Measurements from ENCODE around the gene GPC5.

GPC5 gene

DNA sequence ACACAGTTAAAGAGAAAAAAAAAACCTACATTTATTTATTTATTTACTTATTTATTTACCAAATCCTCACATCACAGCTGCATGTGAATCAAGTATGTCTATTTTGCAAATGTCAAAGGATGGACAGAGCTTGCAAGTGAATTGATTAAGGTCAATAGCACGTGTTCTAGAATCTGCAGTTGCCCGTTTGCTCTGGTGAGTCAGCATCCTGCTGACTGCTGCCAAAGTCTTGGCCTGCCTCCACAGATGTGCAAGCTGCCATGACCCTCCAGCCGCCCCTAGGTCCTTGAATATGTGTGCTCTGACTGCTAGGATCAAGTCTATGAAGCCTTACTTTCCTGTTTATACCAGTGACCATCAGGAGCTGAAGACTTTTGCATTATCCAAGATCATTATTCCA, 320.6 kb downstream of the GPC5 start:
- no peak for TF ChIP-seq TEAD4 (IDR thresholded peaks at IDR 0.05)
- TF ChIP-seq ZBTB7A (IDR thresholded peaks at IDR 0.05; ENCODE audit: low read depth), result no peak
- TF ChIP-seq, protein P1, sequence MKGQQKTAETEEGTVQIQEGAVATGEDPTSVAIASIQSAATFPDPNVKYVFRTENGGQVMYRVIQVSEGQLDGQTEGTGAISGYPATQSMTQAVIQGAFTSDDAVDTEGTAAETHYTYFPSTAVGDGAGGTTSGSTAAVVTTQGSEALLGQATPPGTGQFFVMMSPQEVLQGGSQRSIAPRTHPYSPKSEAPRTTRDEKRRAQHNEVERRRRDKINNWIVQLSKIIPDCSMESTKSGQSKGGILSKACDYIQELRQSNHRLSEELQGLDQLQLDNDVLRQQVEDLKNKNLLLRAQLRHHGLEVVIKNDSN (IDR thresholded peaks at IDR 0.05), result no peak

DNA sequence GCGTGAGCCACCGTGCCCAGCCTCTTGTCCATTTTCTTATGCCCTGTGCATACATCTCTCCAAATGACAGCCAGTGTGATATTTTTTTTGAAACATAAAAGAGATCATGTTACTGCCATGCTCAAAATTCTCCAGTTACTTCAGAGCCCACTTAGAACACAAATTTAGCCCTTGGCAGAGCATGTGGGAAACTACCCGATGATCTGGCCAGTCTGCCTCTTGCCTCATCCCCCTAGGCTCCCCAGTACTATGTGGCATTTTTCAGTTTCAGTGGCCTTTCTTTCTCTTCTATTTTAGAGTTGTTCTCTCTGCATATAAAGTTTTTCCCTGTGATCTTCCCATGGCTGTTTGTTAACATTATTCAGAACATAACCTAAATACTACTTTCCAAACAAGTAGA, 323.0 kb downstream of the GPC5 start:
- TF ChIP-seq TEAD4 (IDR thresholded peaks at IDR 0.05) (no peak), FOXM1 (IDR thresholded peaks at IDR 0.05; ENCODE audit: borderline replicate concordance, low read depth) (no peak), CEBPB (IDR thresholded peaks at IDR 0.05) (no peak), EGR1 (IDR thresholded peaks at IDR 0.05) (no peak)
- TF ChIP-seq, protein P1 (IDR thresholded peaks at IDR 0.05), result no peak

DNA sequence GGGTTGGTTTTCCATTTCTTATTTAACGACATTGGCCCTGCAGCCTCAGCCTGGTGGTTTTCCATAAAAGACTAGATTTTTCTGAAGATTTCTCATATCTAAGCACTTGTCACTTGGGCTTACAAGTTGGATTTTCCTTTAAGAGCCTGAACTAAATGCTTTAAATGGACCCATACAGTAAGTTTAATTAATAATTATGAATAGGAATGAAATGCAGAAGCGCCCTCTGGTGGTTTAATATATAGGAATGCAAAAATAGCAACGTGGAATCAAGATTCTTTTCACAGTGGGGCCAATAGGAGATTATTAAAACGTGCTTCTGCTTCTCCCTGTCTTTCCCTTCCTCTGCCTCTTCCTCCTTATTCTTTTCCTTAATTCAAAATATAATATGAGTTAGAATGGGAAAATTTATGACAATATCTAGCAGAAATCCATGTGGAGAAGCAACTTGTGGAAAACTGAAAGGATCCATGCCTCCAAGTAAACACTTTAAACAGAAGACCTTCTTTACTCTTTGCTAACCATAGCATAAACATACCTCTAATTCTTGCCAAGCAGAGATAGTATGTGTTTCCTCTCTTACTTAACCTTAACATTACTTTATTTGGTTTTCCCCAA, 324.0 kb downstream of the GPC5 start:
- TF ChIP-seq TAF1 (IDR thresholded peaks at IDR 0.05; ENCODE audit: low read depth), result no peak
- TF ChIP-seq RAD21 (IDR thresholded peaks at IDR 0.05; ENCODE audit: low read depth), result peak; percentile 52

DNA sequence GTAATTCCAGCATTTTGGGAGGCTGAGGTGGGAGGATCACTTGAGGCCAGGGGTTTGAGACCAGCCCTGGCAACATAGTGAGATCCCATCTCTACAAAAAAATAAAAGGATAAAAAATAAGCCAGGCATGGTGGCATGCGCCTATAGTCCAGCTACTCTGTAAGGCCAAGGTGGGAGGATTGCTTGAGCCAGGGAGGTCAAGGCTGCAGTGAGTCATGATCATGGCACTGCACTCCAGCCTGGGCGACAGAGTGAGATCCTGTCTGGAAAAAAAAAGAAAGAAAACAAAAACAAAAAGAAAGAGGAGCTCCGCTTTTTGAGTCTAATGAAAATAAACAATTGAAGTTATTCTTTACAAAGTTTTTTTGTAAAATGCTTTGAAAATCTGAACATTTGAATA, 326.2 kb downstream of the GPC5 start:
- TF ChIP-seq, protein P1 (IDR thresholded peaks at IDR 0.05), result no peak
- TF ChIP-seq NFIC (IDR thresholded peaks at IDR 0.05) (no peak), TEAD4 (IDR thresholded peaks at IDR 0.05) (no peak), CREB1 (IDR thresholded peaks at IDR 0.05; ENCODE audit: low read depth) (no peak), ZBTB7A (IDR thresholded peaks at IDR 0.05; ENCODE audit: low read depth) (no peak), EP300 (IDR thresholded peaks at IDR 0.05; ENCODE audit: borderline replicate concordance) (no peak), TAF1 (IDR thresholded peaks at IDR 0.05; ENCODE audit: low read depth) (no peak), FOXM1 (IDR thresholded peaks at IDR 0.05; ENCODE audit: borderline replicate concordance, low read depth) (no peak), RAD21 (IDR thresholded peaks at IDR 0.05; ENCODE audit: low read depth) (no peak), YY1 (IDR thresholded peaks at IDR 0.05; ENCODE audit: low read depth) (no peak)
- TF ChIP-seq, protein P2, sequence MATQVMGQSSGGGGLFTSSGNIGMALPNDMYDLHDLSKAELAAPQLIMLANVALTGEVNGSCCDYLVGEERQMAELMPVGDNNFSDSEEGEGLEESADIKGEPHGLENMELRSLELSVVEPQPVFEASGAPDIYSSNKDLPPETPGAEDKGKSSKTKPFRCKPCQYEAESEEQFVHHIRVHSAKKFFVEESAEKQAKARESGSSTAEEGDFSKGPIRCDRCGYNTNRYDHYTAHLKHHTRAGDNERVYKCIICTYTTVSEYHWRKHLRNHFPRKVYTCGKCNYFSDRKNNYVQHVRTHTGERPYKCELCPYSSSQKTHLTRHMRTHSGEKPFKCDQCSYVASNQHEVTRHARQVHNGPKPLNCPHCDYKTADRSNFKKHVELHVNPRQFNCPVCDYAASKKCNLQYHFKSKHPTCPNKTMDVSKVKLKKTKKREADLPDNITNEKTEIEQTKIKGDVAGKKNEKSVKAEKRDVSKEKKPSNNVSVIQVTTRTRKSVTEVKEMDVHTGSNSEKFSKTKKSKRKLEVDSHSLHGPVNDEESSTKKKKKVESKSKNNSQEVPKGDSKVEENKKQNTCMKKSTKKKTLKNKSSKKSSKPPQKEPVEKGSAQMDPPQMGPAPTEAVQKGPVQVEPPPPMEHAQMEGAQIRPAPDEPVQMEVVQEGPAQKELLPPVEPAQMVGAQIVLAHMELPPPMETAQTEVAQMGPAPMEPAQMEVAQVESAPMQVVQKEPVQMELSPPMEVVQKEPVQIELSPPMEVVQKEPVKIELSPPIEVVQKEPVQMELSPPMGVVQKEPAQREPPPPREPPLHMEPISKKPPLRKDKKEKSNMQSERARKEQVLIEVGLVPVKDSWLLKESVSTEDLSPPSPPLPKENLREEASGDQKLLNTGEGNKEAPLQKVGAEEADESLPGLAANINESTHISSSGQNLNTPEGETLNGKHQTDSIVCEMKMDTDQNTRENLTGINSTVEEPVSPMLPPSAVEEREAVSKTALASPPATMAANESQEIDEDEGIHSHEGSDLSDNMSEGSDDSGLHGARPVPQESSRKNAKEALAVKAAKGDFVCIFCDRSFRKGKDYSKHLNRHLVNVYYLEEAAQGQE (IDR thresholded peaks at IDR 0.05; ENCODE audit: low read depth), result no peak

DNA sequence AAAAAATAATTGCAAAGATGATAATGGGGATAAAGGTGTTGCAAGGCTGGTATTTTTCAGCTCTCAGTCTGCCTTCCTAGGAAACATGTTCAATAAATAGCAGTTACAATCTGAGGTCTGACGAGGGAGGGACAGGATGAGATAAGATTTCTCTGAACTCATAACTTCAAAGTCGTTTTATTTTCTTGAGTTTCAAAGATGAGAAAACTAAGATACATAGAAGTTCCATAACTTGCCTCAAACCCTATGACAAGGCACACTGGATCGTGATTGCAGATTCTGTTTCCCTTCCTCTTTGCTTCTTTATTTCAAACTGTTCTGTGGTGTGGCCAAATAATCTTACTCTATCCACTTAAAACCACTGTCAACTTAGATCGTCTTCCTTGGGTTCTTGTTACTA, 327.2 kb downstream of the GPC5 start:
- TF ChIP-seq YY1 (IDR thresholded peaks at IDR 0.05; ENCODE audit: low read depth) (no peak), CEBPB (IDR thresholded peaks at IDR 0.05) (no peak), EGR1 (IDR thresholded peaks at IDR 0.05) (no peak), EP300 (IDR thresholded peaks at IDR 0.05; ENCODE audit: borderline replicate concordance) (no peak), ZBTB7A (IDR thresholded peaks at IDR 0.05; ENCODE audit: low read depth) (no peak), RAD21 (IDR thresholded peaks at IDR 0.05; ENCODE audit: low read depth) (no peak), NFIC (IDR thresholded peaks at IDR 0.05) (no peak), CREB1 (IDR thresholded peaks at IDR 0.05; ENCODE audit: low read depth) (no peak), TAF1 (IDR thresholded peaks at IDR 0.05; ENCODE audit: low read depth) (no peak), TEAD4 (IDR thresholded peaks at IDR 0.05) (no peak), FOXM1 (IDR thresholded peaks at IDR 0.05; ENCODE audit: borderline replicate concordance, low read depth) (no peak)
- TF ChIP-seq, protein P3, sequence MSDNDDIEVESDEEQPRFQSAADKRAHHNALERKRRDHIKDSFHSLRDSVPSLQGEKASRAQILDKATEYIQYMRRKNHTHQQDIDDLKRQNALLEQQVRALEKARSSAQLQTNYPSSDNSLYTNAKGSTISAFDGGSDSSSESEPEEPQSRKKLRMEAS (IDR thresholded peaks at IDR 0.05), result no peak
- TF ChIP-seq, protein P2 (IDR thresholded peaks at IDR 0.05; ENCODE audit: low read depth), result no peak
- TF ChIP-seq, protein P1 (IDR thresholded peaks at IDR 0.05), result no peak

DNA sequence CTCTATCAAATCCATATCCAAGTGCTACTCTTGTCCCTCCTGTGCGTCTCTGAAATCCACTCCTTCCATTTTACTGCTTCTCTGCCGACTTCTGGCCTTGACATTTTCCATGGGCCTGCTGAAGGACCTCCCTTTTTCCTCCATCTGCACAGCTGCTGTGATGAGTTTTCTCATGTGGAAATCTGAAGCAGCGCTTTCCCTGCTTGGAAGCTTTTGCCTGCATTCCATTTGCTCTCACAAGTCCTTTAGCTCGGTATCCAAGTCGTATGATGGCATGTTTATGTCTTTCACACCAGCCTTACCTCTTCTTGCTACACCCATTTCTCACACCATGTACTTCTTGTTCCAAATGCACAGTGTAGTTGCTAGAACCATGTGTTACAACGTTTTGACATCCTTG, 328.2 kb downstream of the GPC5 start:
- TF ChIP-seq, protein P3 (IDR thresholded peaks at IDR 0.05), result no peak
- TF ChIP-seq TCF12 (IDR thresholded peaks at IDR 0.05; ENCODE audit: low read depth), result no peak
- no peak for TF ChIP-seq YY1 (IDR thresholded peaks at IDR 0.05; ENCODE audit: low read depth)
- TF ChIP-seq, protein P1 (IDR thresholded peaks at IDR 0.05), result no peak
- no peak for TF ChIP-seq CEBPB (IDR thresholded peaks at IDR 0.05)
- TF ChIP-seq CREB1 (IDR thresholded peaks at IDR 0.05; ENCODE audit: low read depth), result no peak
- no peak for TF ChIP-seq EGR1 (IDR thresholded peaks at IDR 0.05)
- no peak for TF ChIP-seq FOXM1 (IDR thresholded peaks at IDR 0.05; ENCODE audit: borderline replicate concordance, low read depth)
- TF ChIP-seq TAF1 (IDR thresholded peaks at IDR 0.05; ENCODE audit: low read depth), result no peak
- TF ChIP-seq RAD21 (IDR thresholded peaks at IDR 0.05; ENCODE audit: low read depth), result no peak
- TF ChIP-seq ZBTB7A (IDR thresholded peaks at IDR 0.05; ENCODE audit: low read depth), result no peak
- TF ChIP-seq TEAD4 (IDR thresholded peaks at IDR 0.05), result no peak
- TF ChIP-seq EP300 (IDR thresholded peaks at IDR 0.05; ENCODE audit: borderline replicate concordance), result no peak
- TF ChIP-seq, protein P2 (IDR thresholded peaks at IDR 0.05; ENCODE audit: low read depth), result no peak
- TF ChIP-seq NFIC (IDR thresholded peaks at IDR 0.05), result no peak
